HFF-Myc (cell line): ENCODE results near the gene PARP15.
"Not testable (repeated sequence)": the region's sequence is repeated elsewhere in the genome, so short reads cannot be mapped to it uniquely, and the experiment has no call there.

Experiments used
- DNase-seq: peaks from one replicate; pipeline ENCODE4 v3.0.0-alpha.2; 2011; ENCODE audit warnings: low read depth; ENCODE audit errors: extremely low read depth
- H3K4me3 ChIP-seq: replicated peaks from 2 replicates; pipeline ENCODE4 v1.5.1; 2011; ENCODE audit warnings: low read depth, mild to moderate bottlenecking, control low read depth, low read length
- CTCF ChIP-seq: IDR thresholded peaks from 2 replicates; pipeline ENCODE4 v1.5.1; 2012; ENCODE audit warnings: mild to moderate bottlenecking, low read depth, low read length, control low read depth; ENCODE audit errors: missing control alignments

PARP15 gene

GRCh38 chr3:122636697-122637096, 59.2 kb downstream of the PARP15 start:
- no peak for TF ChIP-seq CTCF
- no peak overlapping the region for H3K4me3 ChIP-seq
- no peak for DNase-seq

GRCh38 chr3:122640437-122640999, 63.1 kb downstream of the PARP15 start:
- TF ChIP-seq CTCF: no peak
- no peak overlapping the region for H3K4me3 ChIP-seq
- no peak for DNase-seq

- H3K4me3 ChIP-seq: no peak overlapping the region
- DNase-seq: no peak
- TF ChIP-seq CTCF: no peak
Observed at GRCh38 chr3:122642935-122643334, 65.5 kb downstream of the PARP15 start.

GRCh38 chr3:122646146-122646988, 68.9 kb downstream of the PARP15 start:
- no peak for DNase-seq
- H3K4me3 ChIP-seq: no peak overlapping the region
- TF ChIP-seq CTCF: no peak

GRCh38 chr3:122651233-122651907, 73.9 kb downstream of the PARP15 start:
- DNase-seq, H3K4me3 ChIP-seq: not testable (repeated sequence)

- H3K4me3 ChIP-seq, DNase-seq: not testable (repeated sequence)
Observed at GRCh38 chr3:122651962-122652361, 74.5 kb downstream of the PARP15 start.

- H3K4me3 ChIP-seq, DNase-seq: not testable (repeated sequence)
Observed at GRCh38 chr3:122658336-122658735, 80.9 kb downstream of the PARP15 start.

- no peak for DNase-seq
- no peak for TF ChIP-seq CTCF
- H3K4me3 ChIP-seq: no peak overlapping the region
Observed at GRCh38 chr3:122660297-122660974, 83.0 kb downstream of the PARP15 start.
